ENCODE measurements around the gene KCNAB2.

DNA sequence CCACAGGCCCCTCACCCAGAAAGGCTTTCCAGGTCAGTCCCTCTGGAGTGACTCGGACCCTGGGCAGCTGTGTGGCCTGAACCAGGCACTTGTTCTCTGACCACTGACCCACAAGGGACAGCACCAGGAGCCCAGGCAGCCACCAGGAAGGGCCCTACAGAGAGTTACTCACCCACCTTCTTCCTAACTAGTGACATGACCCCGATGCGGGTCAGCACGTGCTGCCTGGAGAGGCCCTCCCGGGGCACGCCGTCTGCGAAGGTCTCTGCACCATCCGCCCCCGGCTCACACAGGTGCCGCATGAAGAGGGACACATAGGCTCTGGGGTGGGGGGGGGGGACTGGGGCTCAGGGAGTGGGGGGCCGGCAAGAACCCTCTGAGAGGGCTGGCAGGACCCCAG lies 78.7 kb downstream of the KCNAB2 start:
- TF ChIP-seq CTCF (IDR thresholded peaks at IDR 0.05) (no peak), POLR2A (IDR thresholded peaks at IDR 0.05) (no peak)

All from right lobe of liver (tissue), 4 donors.